Measurements from ENCODE around the gene NOL4.

GRCh38 chr18:34223164-34223892 lies 1.4 kb downstream of the NOL4 start:
- TF ChIP-seq, protein P1, sequence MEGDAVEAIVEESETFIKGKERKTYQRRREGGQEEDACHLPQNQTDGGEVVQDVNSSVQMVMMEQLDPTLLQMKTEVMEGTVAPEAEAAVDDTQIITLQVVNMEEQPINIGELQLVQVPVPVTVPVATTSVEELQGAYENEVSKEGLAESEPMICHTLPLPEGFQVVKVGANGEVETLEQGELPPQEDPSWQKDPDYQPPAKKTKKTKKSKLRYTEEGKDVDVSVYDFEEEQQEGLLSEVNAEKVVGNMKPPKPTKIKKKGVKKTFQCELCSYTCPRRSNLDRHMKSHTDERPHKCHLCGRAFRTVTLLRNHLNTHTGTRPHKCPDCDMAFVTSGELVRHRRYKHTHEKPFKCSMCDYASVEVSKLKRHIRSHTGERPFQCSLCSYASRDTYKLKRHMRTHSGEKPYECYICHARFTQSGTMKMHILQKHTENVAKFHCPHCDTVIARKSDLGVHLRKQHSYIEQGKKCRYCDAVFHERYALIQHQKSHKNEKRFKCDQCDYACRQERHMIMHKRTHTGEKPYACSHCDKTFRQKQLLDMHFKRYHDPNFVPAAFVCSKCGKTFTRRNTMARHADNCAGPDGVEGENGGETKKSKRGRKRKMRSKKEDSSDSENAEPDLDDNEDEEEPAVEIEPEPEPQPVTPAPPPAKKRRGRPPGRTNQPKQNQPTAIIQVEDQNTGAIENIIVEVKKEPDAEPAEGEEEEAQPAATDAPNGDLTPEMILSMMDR (IDR thresholded peaks at IDR 0.05), result no peak
- no peak for TF ChIP-seq POLR2A (IDR thresholded peaks at IDR 0.05)
